8988T (cell line): ENCODE results near the gene KCNK5.

ENCODE experiments used
- DNase-seq: peaks from one replicate; pipeline ENCODE4 v3.0.0; 2011

The KCNK5 gene

GRCh38 chr6:39170389-39170788 is 58.9 kb downstream of the KCNK5 start:
- no peak for DNase-seq

- no peak for DNase-seq
Observed at GRCh38 chr6:39169448-39170344, 59.6 kb downstream of the KCNK5 start.

- DNase-seq = no peak
Observed at GRCh38 chr6:39167866-39168625, 61.2 kb downstream of the KCNK5 start.

- DNase-seq = no peak
Observed at GRCh38 chr6:39167321-39167720, 62.0 kb downstream of the KCNK5 start.

- no peak for DNase-seq
Observed at GRCh38 chr6:39166912-39167290, 62.4 kb downstream of the KCNK5 start.

- DNase-seq = peak; percentile 79
Observed at GRCh38 chr6:39166189-39166911, 62.9 kb downstream of the KCNK5 start.

GRCh38 chr6:39157511-39157910 is 71.8 kb downstream of the KCNK5 start:
- no peak for DNase-seq

GRCh38 chr6:39156801-39157200 is 72.5 kb downstream of the KCNK5 start:
- no peak for DNase-seq

GRCh38 chr6:39154705-39155104 is 74.6 kb downstream of the KCNK5 start:
- DNase-seq = no peak

- DNase-seq = no peak
Observed at GRCh38 chr6:39153766-39154397, 75.4 kb downstream of the KCNK5 start.

- DNase-seq = no peak
Observed at GRCh38 chr6:39152262-39152661, 77.0 kb downstream of the KCNK5 start.

GRCh38 chr6:39151211-39151610 is 78.1 kb downstream of the KCNK5 start:
- DNase-seq = no peak

GRCh38 chr6:39144481-39145173 is 84.6 kb downstream of the KCNK5 start:
- DNase-seq = no peak

GRCh38 chr6:39143238-39143930 is 85.9 kb downstream of the KCNK5 start:
- DNase-seq = no peak

GRCh38 chr6:39140556-39141167 is 88.6 kb downstream of the KCNK5 start:
- no peak for DNase-seq
